HepG2 (cell line): ENCODE results near the gene CLDN14. TPM values are rescaled to one million over a fixed set of nuclear protein-coding genes. Genes with fewer than 3 reads are reported as not detected.

Experiments
- MTF2 ChIP-seq: sonication (generic); formaldehyde crosslinking; IDR thresholded peaks from 2 replicates; pipeline ENCODE4 v1.5.0; 2020; ENCODE audit warnings: missing genetic modification reagents, borderline replicate concordance
- PITX1 ChIP-seq: sonication (generic); formaldehyde crosslinking; IDR thresholded peaks from 2 replicates; pipeline ENCODE4 v1.5.1; 2020; ENCODE audit warnings: mild to moderate bottlenecking, missing genetic modification reagents
- RAD21 ChIP-seq: fragments of 450-650 bp; formaldehyde crosslinking; IDR thresholded peaks from 2 replicates; pipeline ENCODE4 v1.5.0; 2020; ENCODE audit warnings: mild to moderate bottlenecking
- TBX3 ChIP-seq: fragments of 450-650 bp; IDR thresholded peaks from 2 replicates; pipeline ENCODE4 v1.6.1; 2017; ENCODE audit warnings: antibody characterized with exemption, mild to moderate bottlenecking, inconsistent platforms, borderline replicate concordance
- XRCC5 ChIP-seq: fragments of 200-400 bp; formaldehyde crosslinking; optimal IDR thresholded peaks from 2 replicates; pipeline ENCODE3; 2017; ENCODE audit warnings: mild to moderate bottlenecking, low read length
- ZBTB7A ChIP-seq: sonication (generic); formaldehyde crosslinking; IDR thresholded peaks from 2 replicates; pipeline ENCODE4 v1.8.0; 2022; ENCODE audit warnings: mild to moderate bottlenecking, missing genetic modification reagents
- ZNF749 ChIP-seq: sonication (generic); formaldehyde crosslinking; IDR thresholded peaks from 2 replicates; pipeline ENCODE4 v1.8.0; 2022; ENCODE audit warnings: mild to moderate bottlenecking, missing genetic modification reagents, moderate library complexity, borderline replicate concordance
- ZNF768 ChIP-seq: sonication (generic); formaldehyde crosslinking; IDR thresholded peaks from 2 replicates; pipeline ENCODE4 v1.4.0; 2020; ENCODE audit warnings: missing genetic modification reagents
- polyA plus RNA-seq, 8 experiments: library from polyadenylated mRNA; depleted of rRNA in 3 of 8; stranded (reverse) in 7 of 8; unstranded in 1 of 8; fragments of >200 nt; fragmentation: Illumina TruSeq in 4 of 8; extraction: Trizol in 4 of 8; gene quantifications; 2 replicates each; pipeline versions ENCODE4 v1.2.1 to v1.2.3, GENCODE V29; 2011 to 2016; ENCODE audit warnings: low read depth in 4 of 8, missing spikeins in 1 of 8, mixed read lengths in 1 of 8; ENCODE audit not compliant: insufficient read depth in 1 of 8
- total RNA-seq, 5 experiments: library from RNA; depleted of rRNA; stranded (reverse); fragments of >200 nt; fragmentation: Illumina TruSeq; extraction: Trizol; gene quantifications; 2 replicates each; pipeline ENCODE4 v1.2.3, GENCODE V29; 2016; ENCODE audit warnings: low read depth in 1 of 5
- TF ChIP-seq, protein P1 (sequence below): sonication (generic); formaldehyde crosslinking; IDR thresholded peaks from 2 replicates; pipeline ENCODE4 v1.5.0; 2020; ENCODE audit warnings: mild to moderate bottlenecking, missing genetic modification reagents, moderate library complexity

Gene CLDN14
- total and polyA plus RNA-seq, 2 of the 13 experiments (the other 11 are each of a cell fraction or from before 2014, with no cell fraction given), result 1.1 to 1.4 TPM

DNA sequence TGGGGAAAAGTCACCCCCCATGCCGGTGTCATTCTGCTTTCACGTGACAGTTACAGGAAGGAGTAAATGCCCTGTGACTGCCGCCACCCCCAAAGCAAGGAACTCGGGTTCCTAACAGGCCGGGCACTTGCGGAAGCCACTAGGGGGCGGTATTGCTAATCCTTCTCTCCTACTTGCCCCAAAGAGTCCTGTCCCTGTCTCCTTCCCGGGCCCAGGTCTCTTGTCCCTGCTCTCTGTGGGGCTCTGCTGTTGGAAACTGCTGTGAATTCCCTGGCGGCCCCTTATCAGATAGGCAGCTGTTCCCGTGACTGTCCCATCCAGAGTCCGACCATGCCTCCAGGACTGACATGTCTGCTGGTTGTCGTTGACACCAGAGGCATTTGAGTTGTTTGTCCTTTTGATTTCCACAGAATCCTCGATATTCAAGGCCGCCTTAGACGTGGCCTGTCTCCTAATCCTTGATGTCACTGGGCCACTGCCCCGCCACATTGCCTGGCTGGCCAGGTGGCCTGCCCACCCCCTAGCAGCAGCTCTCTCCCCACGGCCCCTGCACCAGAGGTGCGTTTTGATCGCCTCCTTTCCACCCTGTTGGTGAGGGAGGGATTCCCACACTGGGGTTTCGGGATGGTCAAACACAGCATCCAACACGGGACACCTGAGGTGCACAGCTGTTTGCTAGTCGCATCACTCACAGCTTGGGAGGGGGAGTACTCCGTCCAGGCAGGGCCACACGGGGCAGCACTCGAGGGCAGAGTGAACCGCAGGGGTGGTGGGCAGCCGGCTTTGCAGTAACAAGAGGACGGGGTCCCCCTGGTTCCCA lies 57.4 kb downstream of the CLDN14 start (continued):
- TF ChIP-seq XRCC5 (peak; percentile 29), ZNF768 (CRISPR knock-in tag) (no peak), ZBTB7A (CRISPR knock-in tag) (0 out of 2 replicates have a peak, but pooled peaks have one; percentile 22), RAD21 (CRISPR knock-in tag) (peak; percentile 58), TBX3 (no peak), ZNF749 (CRISPR knock-in tag) (no peak), MTF2 (CRISPR knock-in tag) (no peak), PITX1 (CRISPR knock-in tag) (peak; percentile 53; the same call in 1 of the 2 replicates)
- TF ChIP-seq, protein P1, sequence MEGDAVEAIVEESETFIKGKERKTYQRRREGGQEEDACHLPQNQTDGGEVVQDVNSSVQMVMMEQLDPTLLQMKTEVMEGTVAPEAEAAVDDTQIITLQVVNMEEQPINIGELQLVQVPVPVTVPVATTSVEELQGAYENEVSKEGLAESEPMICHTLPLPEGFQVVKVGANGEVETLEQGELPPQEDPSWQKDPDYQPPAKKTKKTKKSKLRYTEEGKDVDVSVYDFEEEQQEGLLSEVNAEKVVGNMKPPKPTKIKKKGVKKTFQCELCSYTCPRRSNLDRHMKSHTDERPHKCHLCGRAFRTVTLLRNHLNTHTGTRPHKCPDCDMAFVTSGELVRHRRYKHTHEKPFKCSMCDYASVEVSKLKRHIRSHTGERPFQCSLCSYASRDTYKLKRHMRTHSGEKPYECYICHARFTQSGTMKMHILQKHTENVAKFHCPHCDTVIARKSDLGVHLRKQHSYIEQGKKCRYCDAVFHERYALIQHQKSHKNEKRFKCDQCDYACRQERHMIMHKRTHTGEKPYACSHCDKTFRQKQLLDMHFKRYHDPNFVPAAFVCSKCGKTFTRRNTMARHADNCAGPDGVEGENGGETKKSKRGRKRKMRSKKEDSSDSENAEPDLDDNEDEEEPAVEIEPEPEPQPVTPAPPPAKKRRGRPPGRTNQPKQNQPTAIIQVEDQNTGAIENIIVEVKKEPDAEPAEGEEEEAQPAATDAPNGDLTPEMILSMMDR (CRISPR knock-in tag), result peak; percentile 81
